Measurements from ENCODE around the gene NLGN3. TPM values are rescaled to one million over a fixed set of nuclear protein-coding genes. Genes with fewer than 3 reads are reported as not detected.

NLGN3 gene
- total RNA-seq (2014; rRNA removed; shearing (Covaris generic)): 0.22 and 0.72 TPM in 2 replicates

DNA sequence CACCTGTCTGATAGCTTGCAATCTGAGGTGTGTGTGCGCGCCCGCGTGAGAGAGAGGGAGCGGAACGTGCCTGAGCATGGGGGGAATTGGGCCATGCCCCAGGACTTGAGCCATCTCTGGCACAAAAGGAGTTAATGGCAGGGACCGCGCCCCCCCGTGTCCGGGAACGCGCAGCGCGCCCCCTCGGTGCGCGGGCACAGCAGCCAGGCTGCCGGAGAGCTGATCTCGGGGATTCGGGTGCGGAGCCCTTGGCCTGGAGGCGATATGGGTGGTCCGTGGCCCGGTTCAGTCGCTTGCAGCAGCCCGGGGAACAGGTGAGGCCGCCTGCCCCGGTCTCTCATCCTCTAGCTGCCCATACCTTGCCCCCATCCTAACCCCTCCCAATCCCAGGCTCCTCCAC lies at the start of gene NLGN3:
TSS of gene NLGN3 (plus strand) at position 191 of the 400 bp plus-strand sequence. CDS start 2,909 bp downstream, outside the sequence.
- no peak for DNase-seq (ENCODE audit: low spot score)

DNA sequence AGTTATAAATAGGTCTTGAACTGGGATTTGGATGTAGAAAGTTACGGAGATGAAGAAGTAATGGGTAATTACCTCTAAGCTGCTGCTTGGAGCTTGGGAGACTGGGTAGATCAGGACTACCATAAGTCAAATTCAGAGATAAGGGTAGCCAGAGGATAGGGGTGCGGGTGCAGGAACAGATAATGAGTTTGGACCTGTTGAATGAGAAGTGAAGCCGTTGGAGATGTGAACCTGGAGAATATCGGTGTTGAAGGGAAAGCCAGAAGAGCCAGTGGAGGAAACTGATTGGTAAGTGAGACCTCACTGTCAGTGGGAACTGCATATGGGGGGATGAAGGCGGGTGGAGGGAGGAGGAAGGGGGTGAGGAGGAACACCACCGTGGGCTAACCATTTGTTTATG lies 49.6 kb upstream of the NLGN3 start:
- no peak for DNase-seq (ENCODE audit: low spot score)

DNA sequence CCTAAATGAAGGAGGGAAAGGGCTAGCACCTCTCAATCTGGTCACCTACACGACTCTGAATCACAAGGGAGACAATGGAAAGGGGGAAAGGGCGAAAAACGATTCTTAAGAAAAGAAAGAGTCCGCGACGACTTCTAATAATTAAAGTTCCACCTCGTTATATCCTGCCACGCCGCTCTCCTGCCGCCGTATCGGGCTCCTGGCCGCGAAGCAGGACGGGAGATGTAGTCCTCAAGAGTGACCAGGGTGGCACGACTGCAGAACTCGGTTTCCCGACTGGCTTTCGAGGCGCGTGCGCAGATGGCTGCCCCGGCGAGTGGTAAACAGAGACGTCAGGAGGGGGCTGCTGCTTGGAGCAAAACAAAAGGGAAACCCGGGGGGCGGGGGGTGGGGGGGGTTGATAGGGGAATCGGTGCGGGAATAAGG lies 49.1 kb upstream of the NLGN3 start, which contains the start of gene FOXO4:
TSS of gene FOXO4 (plus strand) at position 297 of the 426 bp plus-strand sequence. CDS start 678 bp downstream, outside the sequence.
- peak; percentile 66 for DNase-seq (ENCODE audit: low spot score)

DNA sequence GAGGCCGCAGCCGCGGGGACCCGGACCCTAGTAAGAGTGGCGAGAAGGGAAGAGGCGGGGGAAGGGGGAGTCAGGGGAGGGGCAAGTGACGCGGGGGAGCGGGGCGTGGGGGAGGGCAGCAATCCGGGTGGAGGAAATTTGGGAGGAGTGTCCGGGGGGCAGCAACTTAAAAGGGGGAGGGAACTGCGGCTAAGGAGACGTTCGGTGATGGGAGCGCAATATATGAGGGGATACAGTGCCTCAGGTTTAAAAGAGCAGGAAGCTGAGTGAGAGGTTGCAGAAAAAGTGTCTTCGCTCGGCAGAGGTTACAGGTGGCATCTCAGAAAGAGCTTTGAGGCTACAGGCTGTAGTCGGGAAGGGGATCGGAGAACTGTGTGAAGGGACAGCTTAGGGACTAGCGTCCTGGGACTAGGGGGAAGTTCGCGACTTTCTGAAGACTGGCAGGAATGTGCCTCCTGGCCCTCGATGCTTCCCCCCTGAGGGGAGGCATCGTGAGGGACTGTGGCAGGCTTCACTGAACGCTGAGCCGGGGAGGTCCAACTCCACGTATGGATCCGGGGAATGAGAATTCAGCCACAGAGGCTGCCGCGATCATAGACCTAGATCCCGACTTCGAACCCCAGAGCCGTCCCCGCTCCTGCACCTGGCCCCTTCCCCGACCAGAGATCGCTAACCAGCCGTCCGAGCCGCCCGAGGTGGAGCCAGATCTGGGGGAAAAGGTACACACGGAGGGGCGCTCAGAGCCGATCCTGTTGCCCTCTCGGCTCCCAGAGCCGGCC lies 48.5 kb upstream of the NLGN3 start:
- DNase-seq (ENCODE audit: low spot score): no peak

DNA sequence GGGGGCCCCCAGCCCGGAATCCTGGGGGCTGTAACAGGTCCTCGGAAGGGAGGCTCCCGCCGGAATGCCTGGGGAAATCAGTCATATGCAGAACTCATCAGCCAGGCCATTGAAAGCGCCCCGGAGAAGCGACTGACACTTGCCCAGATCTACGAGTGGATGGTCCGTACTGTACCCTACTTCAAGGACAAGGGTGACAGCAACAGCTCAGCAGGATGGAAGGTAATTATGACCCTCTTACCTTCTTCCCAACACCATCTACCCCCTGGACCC lies 47.9 kb upstream of the NLGN3 start:
- no peak for DNase-seq (ENCODE audit: low spot score)

DNA sequence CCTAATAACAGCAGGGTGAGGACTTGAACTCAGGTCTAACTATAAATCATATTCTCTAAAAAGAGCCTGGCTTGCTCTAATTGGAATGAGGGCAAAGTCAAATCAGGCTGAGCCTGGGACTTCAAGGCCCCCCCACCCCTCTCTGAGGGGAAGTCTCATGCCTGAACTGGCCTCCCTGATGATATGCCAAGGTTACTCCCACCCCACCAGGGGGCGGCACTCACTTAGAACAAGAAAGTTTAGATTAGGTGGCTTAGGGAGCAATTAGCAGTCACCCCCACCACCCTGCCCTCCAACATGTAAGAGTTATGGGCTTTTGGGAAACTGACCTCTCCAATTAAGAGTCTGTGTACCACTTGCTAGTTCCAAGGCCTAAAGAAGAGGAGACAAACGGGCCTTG lies 46.3 kb upstream of the NLGN3 start:
- no peak for DNase-seq (ENCODE audit: low spot score)

DNA sequence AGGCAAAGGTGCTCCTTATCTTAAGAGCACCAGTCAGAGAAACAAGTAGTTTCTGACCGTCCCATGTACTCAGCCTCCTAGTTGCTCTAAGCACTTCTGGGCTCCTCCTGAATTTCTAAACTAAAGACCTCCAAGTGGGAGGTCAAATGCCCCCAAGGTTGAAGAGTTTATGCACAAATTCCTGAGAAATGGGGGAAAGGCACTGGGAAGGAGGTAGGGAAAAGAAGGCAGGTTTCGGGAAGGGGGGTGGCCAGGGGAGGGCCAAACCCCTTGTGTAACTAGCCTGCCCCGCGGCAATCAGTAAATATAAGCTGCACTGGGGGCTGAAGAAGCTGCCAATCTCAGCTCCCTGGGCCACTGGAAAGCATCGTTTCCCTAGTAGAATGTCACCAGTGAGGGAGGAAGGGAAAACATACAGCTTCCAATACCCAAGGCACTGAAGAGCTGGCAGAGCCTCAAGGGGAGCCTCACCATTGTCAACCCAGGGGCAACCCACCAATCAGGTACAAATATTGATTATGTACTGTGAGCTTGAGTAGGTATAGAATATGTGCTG lies 45.6 kb upstream of the NLGN3 start:
- no peak for DNase-seq (ENCODE audit: low spot score)

DNA sequence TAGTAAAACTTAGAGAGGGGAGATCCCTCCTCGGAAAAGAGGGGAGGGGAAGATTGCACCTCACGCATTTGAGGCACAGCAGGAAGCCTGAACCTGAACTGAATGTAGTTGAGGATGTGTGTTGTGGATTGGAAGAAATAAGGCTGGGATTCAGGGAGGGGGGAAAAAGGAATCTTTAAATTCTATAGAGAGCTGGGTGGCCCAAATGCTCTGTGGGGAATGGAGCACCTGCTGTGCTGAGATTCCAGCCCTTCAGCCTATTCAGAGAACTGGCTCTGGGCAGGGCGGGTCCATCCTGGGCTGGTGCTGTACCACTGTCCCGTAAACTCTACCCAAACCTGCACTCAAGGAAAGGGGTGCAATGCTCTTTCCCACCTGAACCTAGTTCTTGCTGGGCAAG lies 44.9 kb upstream of the NLGN3 start:
- DNase-seq (ENCODE audit: low spot score): no peak

DNA sequence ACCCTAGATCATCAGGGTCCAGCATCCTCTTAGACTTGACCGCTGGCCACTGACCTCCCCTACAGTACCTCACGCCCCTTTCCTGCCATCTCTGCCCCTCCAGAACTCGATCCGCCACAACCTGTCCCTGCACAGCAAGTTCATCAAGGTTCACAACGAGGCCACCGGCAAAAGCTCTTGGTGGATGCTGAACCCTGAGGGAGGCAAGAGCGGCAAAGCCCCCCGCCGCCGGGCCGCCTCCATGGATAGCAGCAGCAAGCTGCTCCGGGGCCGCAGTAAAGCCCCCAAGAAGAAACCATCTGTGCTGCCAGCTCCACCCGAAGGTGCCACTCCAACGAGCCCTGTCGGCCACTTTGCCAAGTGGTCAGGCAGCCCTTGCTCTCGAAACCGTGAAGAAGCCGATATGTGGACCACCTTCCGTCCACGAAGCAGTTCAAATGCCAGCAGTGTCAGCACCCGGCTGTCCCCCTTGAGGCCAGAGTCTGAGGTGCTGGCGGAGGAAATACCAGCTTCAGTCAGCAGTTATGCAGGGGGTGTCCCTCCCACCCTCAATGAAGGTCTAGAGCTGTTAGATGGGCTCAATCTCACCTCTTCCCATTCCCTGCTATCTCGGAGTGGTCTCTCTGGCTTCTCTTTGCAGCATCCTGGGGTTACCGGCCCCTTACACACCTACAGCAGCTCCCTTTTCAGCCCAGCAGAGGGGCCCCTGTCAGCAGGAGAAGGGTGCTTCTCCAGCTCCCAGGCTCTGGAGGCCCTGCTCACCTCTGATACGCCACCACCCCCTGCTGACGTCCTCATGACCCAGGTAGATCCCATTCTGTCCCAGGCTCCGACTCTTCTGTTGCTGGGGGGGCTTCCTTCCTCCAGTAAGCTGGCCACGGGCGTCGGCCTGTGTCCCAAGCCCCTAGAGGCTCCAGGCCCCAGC lies 43.8 kb upstream of the NLGN3 start:
- DNase-seq (ENCODE audit: low spot score): no peak

DNA sequence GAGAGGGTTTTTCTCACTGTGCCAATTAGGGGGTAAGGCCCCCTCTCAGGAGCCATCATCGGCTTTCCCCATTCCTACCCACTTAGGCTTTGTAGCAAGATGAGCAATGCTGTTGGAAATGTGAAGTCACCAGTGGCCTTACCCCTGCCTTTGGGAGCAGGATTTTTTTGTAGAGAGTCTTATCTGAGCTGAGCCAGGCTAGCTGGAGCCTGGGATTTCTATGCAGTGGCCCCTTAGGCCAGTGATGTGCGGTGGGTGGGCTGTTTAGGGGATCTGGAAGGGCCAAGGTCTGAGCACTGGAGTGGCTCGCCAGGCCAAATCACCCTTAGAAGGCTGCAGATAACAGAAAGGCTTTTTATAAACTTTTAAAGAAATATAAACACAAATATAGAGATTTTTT lies 42.3 kb upstream of the NLGN3 start:
- no peak for DNase-seq (ENCODE audit: low spot score)

DNA sequence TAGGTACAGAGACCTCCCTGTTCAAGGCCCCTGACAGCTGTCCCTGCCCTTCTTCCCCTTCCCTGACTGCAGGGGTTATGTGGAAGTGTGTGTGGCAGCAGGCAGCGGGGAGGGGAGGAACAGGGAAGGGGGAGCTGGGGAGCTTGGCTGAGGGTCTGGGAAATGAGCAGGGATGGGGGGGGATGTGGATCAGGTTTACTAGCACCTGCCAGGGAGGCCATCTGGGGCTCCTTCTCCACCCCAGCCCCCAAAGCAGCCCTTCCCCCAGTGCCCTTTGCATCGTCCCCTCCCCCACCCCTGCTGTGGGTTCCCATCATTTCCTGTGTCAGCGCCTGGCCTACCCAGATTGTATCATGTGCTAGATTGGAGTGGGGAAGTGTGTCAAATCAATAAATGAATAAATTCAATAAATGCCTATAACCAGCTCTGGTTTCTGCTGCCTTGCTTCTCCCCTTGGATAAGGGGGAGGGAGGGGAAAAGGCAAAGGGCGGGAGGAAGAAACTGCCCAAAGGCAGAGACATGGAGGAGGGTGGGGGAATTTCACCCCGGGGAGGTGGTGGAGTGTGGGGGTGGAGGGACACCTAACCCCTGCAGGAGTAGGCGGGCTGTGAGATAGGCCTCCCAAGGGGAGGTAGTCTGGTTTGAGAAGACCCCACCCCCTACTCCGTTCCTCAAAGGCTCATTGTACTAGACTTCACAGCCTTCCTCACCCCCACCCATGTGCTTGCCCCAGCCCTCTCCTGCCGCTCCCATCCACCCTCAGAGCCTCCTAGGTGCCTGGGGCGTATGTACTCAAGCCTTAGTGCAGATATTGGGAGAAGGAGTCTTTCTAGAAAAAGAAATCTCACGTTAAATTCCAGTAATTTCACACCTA lies 41.3 kb upstream of the NLGN3 start:
- no peak for DNase-seq (ENCODE audit: low spot score)

DNA sequence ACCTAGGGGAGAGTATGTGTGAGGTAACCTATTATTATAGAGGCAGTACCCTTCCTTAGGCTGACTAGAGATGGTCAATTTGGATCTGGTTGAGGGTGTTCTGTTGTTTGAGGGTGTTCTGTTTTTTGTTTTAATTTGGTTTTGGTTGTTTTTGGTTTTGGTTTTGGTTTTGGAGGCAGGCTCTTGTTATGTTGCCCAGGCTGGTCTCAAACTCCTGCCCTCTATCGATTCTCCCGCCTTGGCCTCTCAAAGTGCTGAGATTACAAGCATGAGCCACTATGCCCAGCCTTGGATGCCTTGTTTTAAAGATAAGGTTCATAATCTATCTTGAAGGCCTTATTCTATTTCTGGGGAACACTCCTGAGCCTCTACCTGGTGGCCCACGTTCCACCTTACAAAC lies 39.0 kb upstream of the NLGN3 start:
- no peak for DNase-seq (ENCODE audit: low spot score)

DNA sequence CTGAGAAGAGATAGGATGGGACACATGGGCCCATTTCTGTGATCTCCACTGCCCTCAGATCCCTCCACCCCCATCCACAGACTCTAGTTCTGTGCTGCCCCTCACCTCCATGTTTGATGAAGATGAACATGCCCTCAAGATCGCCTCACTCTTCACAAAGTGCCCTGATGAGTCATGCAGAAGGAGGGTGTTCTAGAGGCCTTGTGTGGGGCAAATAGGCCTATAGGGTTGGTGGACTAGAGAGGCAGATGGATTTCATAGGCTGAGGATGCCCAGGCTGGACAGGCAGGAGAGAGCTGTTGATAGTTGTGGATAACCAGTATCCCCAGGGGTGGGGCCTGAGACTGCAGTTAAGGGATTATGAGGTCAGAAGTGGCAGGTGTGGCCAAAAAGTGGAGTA lies 38.2 kb upstream of the NLGN3 start, which contains the start of gene CXorf65:
TSS of gene CXorf65 (minus strand) at position 314 of the 400 bp plus-strand sequence. CDS start at position 130, 184 bp downstream.
- DNase-seq (ENCODE audit: low spot score): peak; percentile 21

DNA sequence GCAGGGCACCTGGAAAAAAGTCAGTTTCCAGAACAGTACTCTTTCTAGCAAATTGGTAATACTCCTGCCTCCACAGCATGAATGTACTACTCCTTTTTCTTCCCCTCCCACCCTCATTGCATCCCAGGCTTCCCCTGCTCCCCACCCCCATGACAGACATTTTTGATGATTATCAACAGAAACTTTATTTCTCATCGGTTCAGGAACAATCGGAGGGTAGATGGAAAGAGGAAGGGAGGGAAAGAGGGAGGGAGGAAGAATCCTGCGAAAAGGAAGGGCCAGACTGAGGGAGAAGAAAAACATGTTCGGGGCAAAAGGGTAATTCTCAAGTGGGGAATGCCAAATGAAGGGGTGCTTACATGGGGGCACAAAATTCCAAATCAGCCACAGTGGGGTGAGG lies 37.4 kb upstream of the NLGN3 start:
- DNase-seq (ENCODE audit: low spot score): no peak

DNA sequence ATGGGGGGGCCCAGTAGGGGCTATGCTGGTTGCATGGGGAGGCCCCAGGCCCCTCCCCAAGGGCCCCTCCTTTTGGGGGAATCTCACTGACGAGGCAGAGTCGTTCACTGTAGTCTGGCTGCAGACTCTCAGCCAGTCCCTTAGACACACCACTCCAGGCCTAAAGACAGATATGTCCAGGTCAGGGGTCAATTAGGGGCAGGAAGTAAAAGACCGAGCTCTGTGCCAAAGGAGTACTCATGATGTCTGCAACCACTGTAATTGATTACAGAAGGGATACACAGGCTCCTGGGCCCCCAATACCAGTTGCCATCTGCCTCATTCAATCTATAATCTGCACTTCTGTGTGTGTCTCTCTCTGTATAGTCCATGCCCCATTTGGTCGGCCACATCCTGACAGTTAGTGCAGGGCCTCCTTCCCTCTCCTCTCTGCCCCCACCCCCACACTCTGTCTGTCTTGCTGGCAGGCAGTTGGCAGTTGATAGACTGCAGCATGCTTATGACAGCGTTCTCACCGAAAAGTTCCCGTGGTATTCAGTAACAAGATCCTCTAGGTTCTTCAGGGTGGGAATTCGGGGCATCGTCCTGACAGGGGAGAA lies 36.8 kb upstream of the NLGN3 start:
- no peak for DNase-seq (ENCODE audit: low spot score)

DNA sequence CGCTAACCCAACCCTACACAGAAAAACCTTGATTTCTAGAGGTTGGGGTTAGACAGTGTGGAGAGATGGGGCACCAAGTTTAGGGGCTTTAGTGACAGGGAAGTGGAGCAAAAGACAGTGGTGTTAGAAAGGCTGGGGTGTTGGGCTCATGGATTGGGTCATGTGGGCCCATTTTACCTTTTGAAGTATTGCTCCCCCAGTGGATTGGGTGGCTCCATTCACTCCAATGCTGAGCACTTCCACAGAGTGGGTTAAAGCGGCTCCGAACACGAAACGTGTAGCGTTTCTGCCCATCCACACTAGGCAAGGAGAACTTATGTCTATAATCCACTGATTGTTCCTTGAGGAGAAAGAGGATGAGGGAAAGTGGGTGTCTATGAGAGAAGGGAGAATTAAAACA lies 35.6 kb upstream of the NLGN3 start:
- DNase-seq (ENCODE audit: low spot score): no peak

DNA sequence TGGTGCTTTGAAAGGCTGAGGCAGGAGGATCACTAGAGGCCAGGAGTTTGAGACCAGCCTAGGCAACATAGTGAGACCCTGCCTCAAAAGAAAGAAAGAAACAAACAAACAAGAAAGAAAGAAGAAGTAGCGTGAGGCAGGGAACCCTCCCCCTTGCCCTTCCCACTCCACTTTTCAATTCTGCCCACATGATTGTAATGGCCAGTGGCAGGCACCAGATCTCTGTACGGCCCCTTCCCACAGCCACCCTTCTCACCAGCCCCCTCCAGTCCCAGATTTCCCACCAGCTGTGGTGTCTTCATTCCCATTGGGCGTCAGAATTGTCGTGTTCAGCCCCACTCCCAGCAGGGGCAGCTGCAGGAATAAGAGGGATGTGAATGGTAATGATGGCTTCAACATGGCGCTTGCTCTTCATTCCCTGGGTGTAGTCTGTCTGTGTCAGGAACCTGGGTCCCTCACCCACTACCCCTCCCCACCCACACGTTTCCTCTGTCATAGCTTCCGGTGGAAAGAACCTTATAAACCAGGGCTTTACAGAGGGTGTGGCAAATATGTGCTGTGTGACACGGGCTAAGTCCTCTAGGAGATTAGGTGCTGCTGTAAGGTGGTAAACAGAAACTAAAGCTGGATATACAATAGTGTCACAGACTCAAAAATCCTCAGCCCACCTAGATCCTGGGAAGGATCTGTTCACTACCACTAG lies 33.3 kb upstream of the NLGN3 start, which contains the start of gene IL2RG:
TSS of gene IL2RG (minus strand) at position 437 of the 703 bp plus-strand sequence. CDS start at position 399, 38 bp downstream.
- no peak for DNase-seq (ENCODE audit: low spot score)

DNA sequence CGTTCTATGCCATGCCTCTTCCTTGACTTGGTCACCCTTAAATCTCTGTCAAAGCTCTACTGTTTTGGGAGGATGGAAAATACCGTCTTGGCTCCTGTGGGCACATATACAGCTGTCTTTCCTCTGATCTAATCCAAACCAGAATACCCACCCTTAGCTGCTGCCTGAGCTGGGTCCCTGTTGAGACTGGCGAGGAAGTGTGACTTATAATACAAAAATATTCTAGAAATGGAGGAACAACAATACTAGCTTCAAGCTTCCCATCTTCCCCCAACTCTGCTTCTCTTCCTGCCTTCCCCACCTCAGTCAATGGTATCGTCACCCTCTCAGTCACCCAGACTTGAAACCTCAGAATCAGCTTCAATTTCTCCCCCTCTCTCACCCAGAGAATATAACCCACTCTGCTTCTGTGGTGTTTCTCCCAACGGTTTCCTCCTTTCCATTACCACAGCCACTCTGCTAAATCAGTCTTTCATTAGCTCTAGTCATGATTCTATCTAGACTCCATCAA lies 32.7 kb upstream of the NLGN3 start:
- no peak for DNase-seq (ENCODE audit: low spot score)

DNA sequence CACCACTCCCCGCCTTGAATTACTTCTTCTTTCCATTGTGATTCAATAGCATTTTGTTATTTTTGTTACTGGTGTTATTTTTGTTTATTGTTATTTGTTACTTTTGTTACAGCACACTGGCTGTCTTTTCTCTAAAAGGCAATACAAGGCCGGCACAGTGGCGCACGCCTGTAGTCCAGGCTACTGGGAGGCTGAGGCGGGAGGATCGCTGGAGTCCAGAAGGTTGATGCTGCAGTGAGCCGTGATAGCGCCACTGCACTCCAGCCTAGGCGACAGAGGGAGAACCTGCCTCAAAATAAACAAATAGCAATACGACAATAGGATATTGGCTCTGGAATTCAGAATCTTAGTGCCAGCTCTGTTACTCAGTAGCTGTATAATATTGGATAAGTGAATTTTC lies 27.3 kb upstream of the NLGN3 start:
- DNase-seq (ENCODE audit: low spot score): no peak

All from A172 (cell line).